ENCODE data around the gene RPL5. TPM values are rescaled to one million over a fixed set of nuclear protein-coding genes. Genes with fewer than 3 reads are reported as not detected.

Gene RPL5
- total RNA-seq (2011; cell fraction: chromatin; rRNA removed; ENCODE audit: low replicate concordance), result 274 and 687 TPM in 2 replicates
- total RNA-seq (2011; cell fraction: nucleolus; rRNA removed), result 312 and 315 TPM in 2 replicates
- 523 and 836 TPM in 2 replicates for total RNA-seq (2011; cell fraction: nucleoplasm; rRNA removed)
- total RNA-seq (2014; rRNA removed) (2,174 and 2,757 TPM in 2 replicates), total RNA-seq (2014; rRNA removed; fragmentation: Illumina TruSeq; extraction: Trizol) (2,454 and 2,710 TPM in 2 replicates), total RNA-seq (2015; rRNA removed; fragmentation: Illumina TruSeq; extraction: Trizol) (2,022 and 2,169 TPM in 2 replicates), total RNA-seq (2021) (1,467 and 1,545 TPM in 2 replicates), polyA plus RNA-seq (2011; rRNA removed) (3,458 and 3,699 TPM in 2 replicates), polyA plus RNA-seq (2014; fragmentation: Illumina TruSeq; extraction: Trizol) (1,939 and 2,002 TPM in 2 replicates), polyA plus RNA-seq (2014; fragmentation: Nextera tagmentation; extraction: Ambion mirVana) (1,000 to 10,000 TPM; 4,024 to 4,252 TPM), polyA plus RNA-seq (2014; rRNA removed) (2,353 and 2,737 TPM in 2 replicates), polyA minus RNA-seq (2011; rRNA and poly(A)+ RNA removed) (2,372 and 2,380 TPM in 2 replicates), Bru-seq, nascent RNA (percentile 99 among the genes with signal in this experiment), BruChase-seq, experiment 1, labeled RNA remaining after a 2-hour chase (percentile 100 among the genes with signal in this experiment), BruChase-seq, experiment 2, labeled RNA remaining after a 6-hour chase (percentile 100 among the genes with signal in this experiment)
- polyA plus RNA-seq (2011; cell fraction: cytosol; rRNA removed), result 1,347 and 2,415 TPM in 2 replicates
- polyA plus RNA-seq (2011; cell fraction: nucleus; rRNA removed), result 535 and 1,090 TPM in 2 replicates
- 2,779 and 3,498 TPM in 2 replicates for polyA plus RNA-seq (2012)
- polyA minus RNA-seq (2011; cell fraction: cytosol; rRNA and poly(A)+ RNA removed), result 721 and 764 TPM in 2 replicates
- polyA minus RNA-seq (2011; cell fraction: nucleus; rRNA and poly(A)+ RNA removed), result 194 and 399 TPM in 2 replicates
- long read RNA-seq, experiment 1, transcript RPL5-208 (8 exons, 1,085 nt), result major isoform, 999 of 1,783 reads
- long read RNA-seq, experiment 1, transcript RPL5-210 (7 exons, 896 nt), result minor isoform, 12 of 1,783 reads
- long read RNA-seq, experiment 1, transcript RPL5-207 (2 exons, 271 nt), result minor isoform, 81 of 1,783 reads
- long read RNA-seq, experiment 1, transcript RPL5-205 (3 exons, 1,210 nt), result minor isoform, 484 of 1,783 reads
- long read RNA-seq, experiment 1, partial matches to known transcripts, result 171 of 1,783 reads
- long read RNA-seq, experiment 1, other reads (novel, unspliced or antisense), result 36 of 1,783 reads
- long read RNA-seq, experiment 2, transcript RPL5-205 (3 exons, 1,210 nt), result minor isoform, 46 of 2,505 reads
- long read RNA-seq, experiment 2, transcript RPL5-208 (8 exons, 1,085 nt), result major isoform, 2,065 of 2,505 reads
- long read RNA-seq, experiment 2, transcript RPL5-207 (2 exons, 271 nt), result minor isoform, 8 of 2,505 reads
- long read RNA-seq, experiment 2, transcript RPL5-210 (7 exons, 896 nt), result minor isoform, 13 of 2,505 reads
- long read RNA-seq, experiment 2, partial matches to known transcripts, result 293 of 2,505 reads
- long read RNA-seq, experiment 2, other reads (novel, unspliced or antisense), result 75 of 2,505 reads
- long read RNA-seq, experiment 3, transcript RPL5-205 (3 exons, 1,210 nt), result minor isoform, 8 of 1,502 reads
- long read RNA-seq, experiment 3, transcript RPL5-210 (7 exons, 896 nt), result minor isoform, 7 of 1,502 reads
- long read RNA-seq, experiment 3, transcript RPL5-208 (8 exons, 1,085 nt), result major isoform, 922 of 1,502 reads
- long read RNA-seq, experiment 3, partial matches to known transcripts, result 524 of 1,502 reads
- long read RNA-seq, experiment 3, other reads (novel, unspliced or antisense), result 40 of 1,502 reads

DNA sequence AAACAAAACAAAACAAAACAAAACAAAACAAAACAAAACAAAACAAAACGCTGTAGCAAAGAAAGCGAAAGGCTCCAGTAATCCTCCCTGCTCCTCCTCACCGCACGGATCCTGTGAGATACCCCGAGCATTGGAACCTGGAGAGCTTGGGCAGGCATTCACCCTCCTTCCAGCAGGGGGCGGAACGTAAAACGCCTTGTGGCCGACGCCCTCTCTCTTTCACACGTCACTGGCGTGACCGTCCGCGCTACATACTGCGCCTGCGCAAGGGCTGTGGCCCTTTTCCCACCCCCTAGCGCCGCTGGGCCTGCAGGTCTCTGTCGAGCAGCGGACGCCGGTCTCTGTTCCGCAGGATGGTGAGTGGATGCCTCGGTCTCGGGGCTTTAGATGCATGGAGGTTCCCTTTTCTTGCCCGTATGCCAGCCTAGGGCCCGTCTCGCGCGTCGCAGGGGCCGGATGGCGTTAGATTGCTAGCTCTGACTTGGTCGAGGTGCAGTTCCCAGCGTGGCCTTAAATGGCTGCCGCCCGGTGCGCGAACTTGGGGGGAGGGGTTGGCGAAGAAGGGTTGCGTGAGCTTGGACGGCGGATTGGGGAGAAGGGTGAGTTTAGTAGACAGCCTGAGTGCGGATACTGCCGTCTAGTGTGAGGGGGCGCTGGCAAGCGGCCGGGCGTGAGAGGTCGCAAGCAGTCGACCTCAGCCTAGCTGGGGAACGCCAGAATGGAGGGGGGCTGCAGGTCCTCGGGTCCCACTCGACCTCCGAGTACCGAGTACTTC is at the start of gene RPL5:
Gene RPL5 (plus strand): TSS at position 279 of the 775 bp plus-strand sequence. CDS start 75 bp downstream, at position 354.
- TSS peak; percentile 44 for BruUV-seq (replicated peaks)
- POLR2A ChIA-PET, result interaction anchor here (0.6 to 3.2 kb wide), 36 partner anchors 9 to 972 kb away, joined by 3 to 26 read pairs (median 3); partner anchors contain the start of gene EVI5
- no peaks in the 10 kb centered on the region for H3K27me3 ChIP-seq (ENCODE audit: control insufficient read depth in 2 of 2, insufficient read depth in 2 of 2, low read length in 2 of 2)
- peak within 1 kb of the TSS; percentile 89 for H3K27ac ChIP-seq (ENCODE audit: extremely low read depth, low read depth, low read length)
- H3K4me3 ChIP-seq, result peak within 1 kb of the TSS; percentile 91
- peak within 1 kb of the TSS; percentile 99 for H3K4me2 ChIP-seq (ENCODE audit: insufficient read depth, low read length)
- H3K9me1 ChIP-seq (ENCODE audit: control insufficient read depth, insufficient read depth, low read length), result peaks cover 5% of the 10 kb centered on the region
- under 1% methylated on average over 55 of the region's 57 CpGs for WGBS (ENCODE audit: insufficient coverage, low coverage, missing lambda C conversion rate)
- peaks cover 35% of the 10 kb centered on the region for H4K20me1 ChIP-seq (replicated peaks; ENCODE audit: control insufficient read depth, insufficient read depth, low read length)
- in situ Hi-C loops (cut with MboI) (no loop called here), intact Hi-C loops (cut with micrococcal nuclease) (loop anchor here (5.0 to 10.0 kb wide), 3 partner anchors 45 to 517 kb away; partner anchors contain the start of gene EVI5)
- H3K79me2 ChIP-seq (ENCODE audit: control insufficient read depth, insufficient read depth, low read length), result peaks cover 53% of the 10 kb centered on the region
- peaks cover 6 to 18% of the 10 kb centered on the region in 2 experiments; a peak in 3 of 5 replicates for H3K4me1 ChIP-seq (replicated peaks in 1 of 2; ENCODE audit: control insufficient read depth in 2 of 2, insufficient read depth in 2 of 2, low read length in 2 of 2)
- peak; percentile 96 to 99 (median 97) for DNase-seq (ENCODE audit: extremely low read depth in 1 of 4, low spot score in 3 of 4)
- CTCF ChIA-PET (ENCODE audit: low intra/inter-chr PET ratio), result no interaction called here
- peaks cover 48% of the 10 kb centered on the region for H3K36me3 ChIP-seq (ENCODE audit: control insufficient read depth, insufficient read depth, low read length)
- H3K9me3 ChIP-seq (replicated peaks; ENCODE audit: control insufficient read depth, insufficient read depth, low read depth, low read length), result no peaks in the 10 kb centered on the region
- FAIRE-seq, result peak; percentile 94
- peak within 1 kb of the TSS; percentile 96 to 99 for H3K9ac ChIP-seq (ENCODE audit: insufficient read depth in 1 of 2, low read depth in 2 of 2, low read length in 2 of 2)
- ATAC-seq, result peak; percentile 90
- H2AFZ ChIP-seq (ENCODE audit: low read depth, low read length), result peak within 1 kb of the TSS; percentile 92
- TF ChIP-seq TRIM24 (IDR thresholded peaks at IDR 0.05) (peak; percentile 39 to 87), KHSRP (IDR thresholded peaks at IDR 0.05) (0 out of 2 replicates have a peak, but pooled peaks have one; percentile 33), NCOR1 (IDR thresholded peaks at IDR 0.05) (no peak; the same call in 1 of the 2 replicates), GTF2E2 (tag; IDR thresholded peaks at IDR 0.05) (peak; percentile 92), XRCC4 (IDR thresholded peaks at IDR 0.05; ENCODE audit: extremely low read depth, insufficient read depth, insufficient read length) (no peak), KAT7 (CRISPR knock-in tag; IDR thresholded peaks at IDR 0.05; ENCODE audit: borderline replicate concordance) (peak; percentile 99), BRD9 (IDR thresholded peaks at IDR 0.05; ENCODE audit: low read depth, partially characterized antibody) (peak; percentile 100), ZBTB17 (CRISPR knock-in tag; IDR thresholded peaks at IDR 0.05) (no peak), KLF10 (CRISPR knock-in tag; IDR thresholded peaks at IDR 0.05) (no peak), SMAD2 (IDR thresholded peaks at IDR 0.05; ENCODE audit: low read depth, low read length) (no peak), CHD1 (IDR thresholded peaks at IDR 0.05; ENCODE audit: low read length) (no peak), FOXP1 (CRISPR knock-in tag; IDR thresholded peaks at IDR 0.05) (peak; percentile 97; the same call in 1 of the 2 replicates), ZNF41 (CRISPR knock-in tag; conservative IDR thresholded peaks at IDR 0.05) (no peak), RNF2 (IDR thresholded peaks at IDR 0.05) (peak; percentile 73), U2AF2 (optimal IDR thresholded peaks at IDR 0.05; ENCODE audit: low read depth, low read length) (no peak), ZNF124 (CRISPR knock-in tag; IDR thresholded peaks at IDR 0.05) (no peak), E2F3 (CRISPR knock-in tag; IDR thresholded peaks at IDR 0.05) (0 out of 2 replicates have a peak, but pooled peaks have one; percentile 26), HDAC6 (IDR thresholded peaks at IDR 0.05; ENCODE audit: low read depth, low read length) (no peak; the same call in 1 of the 2 replicates)

Measured in K562 (cell line).